ENCODE measurements around the gene APOC1.

- no peak for TF ChIP-seq CTCF (conservative IDR thresholded peaks at IDR 0.05)
- TF ChIP-seq EZH2 (IDR thresholded peaks at IDR 0.05; ENCODE audit: low read depth), result no peak
Measured at GRCh38 chr19:44949550-44949949, 35.1 kb downstream of the APOC1 start.

Data from PC-9 (cell line).